K562 (cell line): ENCODE results near the gene USP46. TPM values are rescaled to one million over a fixed set of nuclear protein-coding genes. Genes with fewer than 3 reads are reported as not detected.
A peak's percentile ranks its signal among the peaks of the same experiment; 100 is the strongest.

Source experiments
- ATAC-seq: fragments of 200-7000 bp; cut with Tn5 transposase; 3 replicates; pipeline ENCODE4 v1.9.1; 2020; ENCODE audit warnings: moderate library complexity
- BruUV-seq: library from RNA; stranded (reverse); fragments of 400-500 nt; replicated peaks from 2 replicates; lab custom pipeline; 2021; lab: Mats Ljungman, UMichigan
- CTCF ChIA-PET: fragments of 300-600 bp; formaldehyde crosslinking; extraction: SDS; loops from one replicate; lab custom pipeline; 2021; ENCODE audit warnings: low intra/inter-chr PET ratio; lab: Yijun Ruan, JAX
- POLR2A ChIA-PET: fragments of 300-600, 350-650 bp; sonication (Branson Sonifier 250); formaldehyde crosslinking; extraction: SDS; loops from one replicate; lab custom pipeline; 2021; ENCODE audit warnings: antibody characterized with exemption, inconsistent platforms; lab: Yijun Ruan, JAX
- DNase-seq, 4 experiments: peaks; one replicate each; pipeline versions ENCODE4 v3.0.0 to v3.0.0-alpha.2; 2011 to 2018; ENCODE audit warnings: low spot score in 3 of 4, mixed read lengths in 3 of 4; ENCODE audit errors: extremely low read depth in 1 of 4
- FAIRE-seq: peaks from 2 replicates; lab custom pipeline; 2011; peaks lifted over from hg19 to GRCh38; lab: Jason Lieb, UNC
- H2AFZ ChIP-seq: 2 replicates; pipeline ENCODE4 v1.6.0; 2011; ENCODE audit warnings: low read depth, low read length, control low read depth, inconsistent platforms
- H3K27ac ChIP-seq: fragments of 200-600 bp; 3 replicates; pipeline ENCODE4 v1.8.0; 2011; ENCODE audit warnings: low read depth, mild to moderate bottlenecking, control low read depth, inconsistent platforms, low read length, moderate library complexity, mixed read lengths; ENCODE audit errors: extremely low read depth
- H3K27me3 ChIP-seq, 2 experiments: fragments of 300-600 bp in 1 of 2; 2 replicates in 1 of 2; 3 replicates in 1 of 2; pipeline versions ENCODE4 v1.6.0 to v1.8.0; 2011; ENCODE audit warnings: inconsistent platforms in 2 of 2, low read length in 2 of 2, mild to moderate bottlenecking in 1 of 2, mixed read lengths in 1 of 2, moderate library complexity in 1 of 2; ENCODE audit not compliant: control insufficient read depth in 2 of 2, insufficient read depth in 2 of 2
- H3K36me3 ChIP-seq: fragments of 300-600 bp; 3 replicates; pipeline ENCODE4 v1.8.0; 2011; ENCODE audit warnings: mild to moderate bottlenecking, low read length, inconsistent platforms; ENCODE audit not compliant: control insufficient read depth, insufficient read depth
- H3K4me1 ChIP-seq, 2 experiments: fragments of 200-600 bp in 1 of 2; replicated peaks in 1 of 2; 2 replicates in 1 of 2; 3 replicates in 1 of 2; pipeline versions ENCODE4 v1.5.1 to v1.8.0; 2011; ENCODE audit warnings: inconsistent platforms in 2 of 2, low read length in 2 of 2, mild to moderate bottlenecking in 1 of 2, mixed read lengths in 1 of 2, moderate library complexity in 1 of 2; ENCODE audit not compliant: control insufficient read depth in 2 of 2, insufficient read depth in 2 of 2
- H3K4me2 ChIP-seq: 2 replicates; pipeline ENCODE4 v1.6.1; 2011; ENCODE audit warnings: low read length, control low read depth, inconsistent platforms, mixed read lengths; ENCODE audit not compliant: insufficient read depth
- H3K4me3 ChIP-seq: fragments of 200-600 bp; sonication (generic), shearing (Covaris generic); 2 replicates; pipeline ENCODE4 v1.5.1; 2016; ENCODE audit warnings: control low read depth, inconsistent platforms
- H3K79me2 ChIP-seq: fragments of 200-600 bp; 3 replicates; pipeline ENCODE4 v1.8.0; 2011; ENCODE audit warnings: low read length, inconsistent platforms; ENCODE audit not compliant: control insufficient read depth, insufficient read depth
- H3K9ac ChIP-seq, 2 experiments: 2 replicates each; pipeline versions ENCODE4 v1.6.0 to v1.6.1; 2011; ENCODE audit warnings: low read depth in 2 of 2, low read length in 2 of 2, control low read depth in 1 of 2, inconsistent platforms in 1 of 2, mild to moderate bottlenecking in 1 of 2, mixed read lengths in 1 of 2; ENCODE audit not compliant: insufficient read depth in 1 of 2
- H3K9me1 ChIP-seq: one replicate; pipeline ENCODE4 v1.6.0; 2011; ENCODE audit warnings: inconsistent platforms, mild to moderate bottlenecking, low read length, moderate library complexity; ENCODE audit not compliant: control insufficient read depth, insufficient read depth
- H3K9me3 ChIP-seq: replicated peaks from 2 replicates; pipeline ENCODE4 v1.5.1; 2011; ENCODE audit warnings: low read depth, low read length, inconsistent platforms; ENCODE audit not compliant: control insufficient read depth, insufficient read depth
- H4K20me1 ChIP-seq: replicated peaks from 2 replicates; pipeline ENCODE4 v1.6.1; 2011; ENCODE audit warnings: low read length, inconsistent platforms, mixed read lengths; ENCODE audit not compliant: control insufficient read depth, insufficient read depth
- CTCF ChIP-seq, 3 experiments: IDR thresholded peaks in 2 of 3; conservative IDR thresholded peaks in 1 of 3; 2 replicates each; pipeline ENCODE4 v1.5.1; 2011 to 2012; ENCODE audit warnings: low read length in 3 of 3, mild to moderate bottlenecking in 3 of 3, control low read depth in 2 of 3, improper control_type of control experiment in 1 of 3, inconsistent platforms in 1 of 3, low read depth in 1 of 3, mixed read lengths in 1 of 3, moderate library complexity in 1 of 3; ENCODE audit not compliant: insufficient read depth in 2 of 3
- RAD21 ChIP-seq, 2 experiments: fragments of 250-450 bp in 1 of 2; fragments of 450-650 bp in 1 of 2; sonication (Bioruptor Pico) in 1 of 2; formaldehyde crosslinking in 1 of 2; IDR thresholded peaks in 1 of 2; conservative IDR thresholded peaks in 1 of 2; 2 replicates each; pipeline versions ENCODE4 v1.4.0 to v1.8.0; 2020 to 2022; ENCODE audit warnings: mild to moderate bottlenecking in 2 of 2, moderate library complexity in 1 of 2
- SMC3 ChIP-seq: conservative IDR thresholded peaks from 2 replicates; pipeline ENCODE4 v1.6.1; 2011; ENCODE audit warnings: low read depth, low read length, improper control_type of control experiment; ENCODE audit not compliant: insufficient read depth
- ZNF766 ChIP-seq: fragments of 200-800 bp; sonication (Bioruptor generic); conservative IDR thresholded peaks from 2 replicates; pipeline ENCODE4 v1.6.1; 2016; ENCODE audit warnings: missing genetic modification characterization, missing compliant biosample characterization
- WGBS: fragments of 100-300 bp; shearing (Covaris generic); methylation state at CpG from one replicate; pipeline ENCODE4 v1.1.6; 2016; ENCODE audit warnings: low coverage, mixed read lengths; ENCODE audit not compliant: insufficient coverage; ENCODE audit errors: missing lambda C conversion rate; 5-methylcytosine and 5-hydroxymethylcytosine counted together
- in situ Hi-C: fragments of 300-500 bp; cut with MboI; formaldehyde crosslinking; loops from 4 replicates; pipeline ENCODE4 v1.15.0; 2018; ENCODE audit warnings: inconsistent platforms, mixed read lengths
- intact Hi-C: fragments of 100-400 bp; cut with micrococcal nuclease; formaldehyde crosslinking; loops from 2 replicates; pipeline ENCODE4 v1.14.2; 2022
- polyA plus RNA-seq, 8 experiments: library from polyadenylated mRNA; depleted of rRNA in 4 of 8; stranded (reverse) in 5 of 8; unstranded in 3 of 8; fragments of >200 nt; fragmentation: Nextera tagmentation in 2 of 8; fragmentation: Illumina TruSeq in 1 of 8; extraction: Ambion mirVana in 2 of 8; extraction: Trizol in 1 of 8; gene quantifications; 2 replicates each; pipeline versions ENCODE4 v1.2.1 to v1.2.3, GENCODE V29; 2011 to 2014; ENCODE audit warnings: inconsistent platforms in 1 of 8, missing spikeins in 1 of 8
- total RNA-seq, 7 experiments: library from RNA; depleted of rRNA in 6 of 7; stranded (reverse); fragments of >200 nt in 6 of 7; fragmentation: Illumina TruSeq in 2 of 7; extraction: Trizol in 2 of 7; gene quantifications; 2 replicates each; pipeline versions ENCODE4 v1.2.1 to v1.2.3, GENCODE V29; 2011 to 2021; ENCODE audit warnings: low replicate concordance in 1 of 7

Gene USP46
- total and polyA plus RNA-seq, 9 of the 15 experiments (the other 6 are each of a cell fraction or from before 2014, with no cell fraction given) = 3.0 to 11.7 (median 8.4) TPM

- Histone ChIP-seq H3K79me2 (no peaks in the 10 kb centered on the region), H3K36me3 (no peaks in the 10 kb centered on the region), H3K27ac (no peak overlapping the region), H3K9me1 (no peaks in the 10 kb centered on the region), H2AFZ (no peak overlapping the region), H3K27me3 (no peaks in the 10 kb centered on the region; a peak in 1 of 5 replicates), H4K20me1 (no peaks in the 10 kb centered on the region), H3K4me1 (no peaks in the 10 kb centered on the region; a peak in 2 of 5 replicates), H3K4me3 (no peak overlapping the region), H3K9ac (no peak overlapping the region), H3K9me3 (no peaks in the 10 kb centered on the region), H3K4me2 (no peak overlapping the region)
- POLR2A ChIA-PET = interaction anchor here (0.6 kb wide), 1 partner anchor 1905 kb away, joined by 3 read pairs; no protein-coding TSS in a partner anchor
- TF ChIP-seq ZNF766 (no peak), RAD21 (CRISPR knock-in tag; conservative IDR thresholded peaks at IDR 0.05 in 1 of 2, IDR thresholded peaks at IDR 0.05 in 1 of 2) (peak in 1 of 2 experiments; percentile 56; a peak in 2 of 4 replicates), SMC3 (peak; percentile 35; the same call in 1 of the 2 replicates), CTCF (IDR thresholded peaks at IDR 0.05 in 2 of 3, conservative IDR thresholded peaks at IDR 0.05 in 1 of 3; ENCODE audit: insufficient read depth in 2 of 3, low read depth in 1 of 3, low read length in 3 of 3) (peak; percentile 59 to 71 (median 62))
- ATAC-seq (peak; percentile 90), DNase-seq (peak; percentile 40 to 66 (median 52)), FAIRE-seq (peak; percentile 11)
- in situ Hi-C loops (no loop called here), intact Hi-C loops (loop anchor here (2.0 to 5.0 kb wide), 2 partner anchors 69 to 395 kb away; partner anchors contain the start of gene USP46)
- CTCF ChIA-PET = interaction anchor here (1.6 kb wide), 1 partner anchor 395 kb away, joined by 5 read pairs; no protein-coding TSS in a partner anchor
- WGBS = 86% methylated on average over 1 of the region's 2 CpGs
- BruUV-seq = no TSS peak
Observed at GRCh38 chr4:52588097-52588496, 71.0 kb downstream of the USP46 start.
